HCT116 (cell line): ENCODE data around the gene GPLD1. TPM values are rescaled to one million over a fixed set of nuclear protein-coding genes. Genes with fewer than 3 reads are reported as not detected.
A peak's percentile ranks its signal among the peaks of the same experiment; 100 is the strongest.

Source experiments
- ATAC-seq: fragments of 200-7000 bp; cut with Tn5 transposase; 2 replicates; pipeline ENCODE4 v1.9.1; 2020; ENCODE audit warnings: mild to moderate bottlenecking, moderate library complexity
- BruUV-seq: library from RNA; stranded (reverse); fragments of 400-500 nt; replicated peaks from 2 replicates; lab custom pipeline; 2021; lab: Mats Ljungman, UMichigan
- CTCF ChIA-PET: fragments of 300-600 bp; sonication (Branson Sonifier 250); formaldehyde crosslinking; loops from one replicate; lab custom pipeline; 2021; ENCODE audit warnings: antibody characterized with exemption; lab: Charles Lee
- POLR2A ChIA-PET: fragments of 300-600, 350-600 bp; sonication (Branson Sonifier 250); formaldehyde crosslinking; loops from one replicate; lab custom pipeline; 2021; ENCODE audit warnings: antibody characterized with exemption; lab: Charles Lee
- RAD21 ChIA-PET, 2 experiments: fragments of 300-600 bp; sonication (Branson Sonifier 250); formaldehyde crosslinking; loops; one replicate each; lab custom pipeline; 2023; ENCODE audit warnings: low total read pairs in 2 of 2; ENCODE audit not compliant: uncharacterized antibody in 2 of 2, unreplicated experiment in 2 of 2, low non-redundant PET in 1 of 2; lab: Charles Lee
- DNase-seq: peaks from one replicate; pipeline ENCODE4 v3.0.0-alpha.2; 2010; ENCODE audit warnings: low read depth, low spot score
- H2AFZ ChIP-seq: fragments of 200-600 bp; shearing (Covaris generic), sonication (generic); 2 replicates; pipeline ENCODE4 v1.6.1; 2017; ENCODE audit warnings: low read depth, mixed run types, mixed read lengths, antibody characterized with exemption, low read length; ENCODE audit not compliant: poor library complexity, severe bottlenecking
- H3K27ac ChIP-seq: 2 replicates; pipeline ENCODE4 v1.5.1; 2012; ENCODE audit warnings: low read depth, low read length
- H3K27me3 ChIP-seq: fragments of 200-600 bp; sonication (generic); 2 replicates; pipeline ENCODE4 v1.6.1; 2016; ENCODE audit warnings: mixed run types, low read length, mixed read lengths; ENCODE audit not compliant: insufficient read depth
- H3K36me3 ChIP-seq, 2 experiments: fragments of 200-500 bp in 1 of 2; fragments of 200-600 bp in 1 of 2; sonication (Bioruptor generic) in 1 of 2; sonication (generic) in 1 of 2; 2 replicates each; pipeline versions ENCODE4 v1.5.1 to v1.6.1; 2014 to 2016; ENCODE audit warnings: low read length in 2 of 2, inconsistent platforms in 1 of 2, mixed read lengths in 1 of 2, mixed run types in 1 of 2; ENCODE audit not compliant: insufficient read depth in 2 of 2, control insufficient read depth in 1 of 2
- H3K4me1 ChIP-seq, 2 experiments: fragments of 200-600 bp in 1 of 2; sonication (generic) in 1 of 2; 2 replicates each; pipeline versions ENCODE4 v1.5.1 to v1.6.1; 2012 to 2017; ENCODE audit warnings: low read length in 2 of 2, inconsistent platforms in 1 of 2, mild to moderate bottlenecking in 1 of 2, mixed read lengths in 1 of 2, mixed run types in 1 of 2, moderate library complexity in 1 of 2; ENCODE audit not compliant: insufficient read depth in 2 of 2, control insufficient read depth in 1 of 2
- H3K4me2 ChIP-seq: fragments of 200-600 bp; sonication (generic); 2 replicates; pipeline ENCODE4 v1.6.1; 2017; ENCODE audit warnings: mixed run types, low read length, mixed read lengths
- H3K4me3 ChIP-seq, 2 experiments: fragments of 200-600 bp in 1 of 2; sonication (generic) in 1 of 2; replicated peaks in 1 of 2; 2 replicates each; pipeline ENCODE4 v1.5.1; 2011 to 2016; ENCODE audit warnings: low read length in 2 of 2, control low read depth in 1 of 2, low read depth in 1 of 2, mild to moderate bottlenecking in 1 of 2, mixed read lengths in 1 of 2, mixed run types in 1 of 2
- H3K79me2 ChIP-seq: fragments of 200-600 bp; sonication (generic); 2 replicates; pipeline ENCODE4 v1.6.1; 2017; ENCODE audit warnings: mild to moderate bottlenecking, mixed run types, low read length, moderate library complexity, mixed read lengths; ENCODE audit not compliant: insufficient read depth
- H3K9ac ChIP-seq: fragments of 200-600 bp; sonication (generic); 2 replicates; pipeline ENCODE4 v1.6.1; 2016; ENCODE audit warnings: low read length, mixed read lengths
- H3K9me2 ChIP-seq: fragments of 200-600 bp; sonication (generic), shearing (Covaris generic); 2 replicates; pipeline ENCODE4 v1.6.1; 2017; ENCODE audit warnings: mixed run types, mild to moderate bottlenecking, moderate library complexity; ENCODE audit not compliant: insufficient read depth
- H3K9me3 ChIP-seq, 2 experiments: fragments of 200-500 bp in 1 of 2; fragments of 200-600 bp in 1 of 2; sonication (Bioruptor generic) in 1 of 2; sonication (generic) in 1 of 2; 2 replicates each; pipeline ENCODE4 v1.6.1; 2014 to 2017; ENCODE audit warnings: low read length in 2 of 2, mixed read lengths in 2 of 2, inconsistent platforms in 1 of 2, low read depth in 1 of 2, mild to moderate bottlenecking in 1 of 2, mixed run types in 1 of 2, moderate library complexity in 1 of 2; ENCODE audit not compliant: control insufficient read depth in 1 of 2, insufficient read depth in 1 of 2
- H4K20me1 ChIP-seq: fragments of 200-600 bp; sonication (generic), shearing (Covaris generic); 2 replicates; pipeline ENCODE4 v1.6.1; 2017; ENCODE audit warnings: mixed run types, mild to moderate bottlenecking, moderate library complexity; ENCODE audit not compliant: insufficient read depth
- EZH2 ChIP-seq: fragments of 200-600 bp; sonication (generic); IDR thresholded peaks from 2 replicates; pipeline ENCODE4 v1.6.1; 2017; ENCODE audit warnings: antibody characterized with exemption, mixed run types
- EZH2phosphoT487 ChIP-seq: fragments of 200-600 bp; IDR thresholded peaks from 2 replicates; pipeline ENCODE4 v1.6.1; 2018; ENCODE audit warnings: antibody characterized with exemption, borderline replicate concordance
- POLR2AphosphoS5 ChIP-seq: IDR thresholded peaks from 2 replicates; pipeline ENCODE4 v1.6.1; 2011; ENCODE audit warnings: mild to moderate bottlenecking, low read depth, low read length, moderate library complexity
- SRF ChIP-seq: IDR thresholded peaks from 2 replicates; pipeline ENCODE4 v1.6.1; 2012; ENCODE audit warnings: low read depth
- ZFX ChIP-seq: fragments of 450-650 bp; IDR thresholded peaks from 2 replicates; pipeline ENCODE4 v1.6.1; 2017
- ZNF274 ChIP-seq: fragments of 200-500 bp; sonication (Bioruptor generic); IDR thresholded peaks from 2 replicates; pipeline ENCODE4 v1.6.1; 2014; ENCODE audit warnings: mild to moderate bottlenecking, low read depth, low read length, inconsistent platforms
- intact Hi-C: fragments of 100-400 bp; cut with micrococcal nuclease; formaldehyde crosslinking; loops from 2 replicates; pipeline ENCODE4 v1.10.0; 2022
- total RNA-seq: library from RNA; stranded (reverse); gene quantifications from one replicate; pipeline ENCODE4 v1.2.1, GENCODE V29; 2021; ENCODE audit not compliant: unreplicated experiment
- TF ChIP-seq, protein P1 (sequence below): IDR thresholded peaks from 2 replicates; pipeline ENCODE4 v1.6.1; 2012
- TF ChIP-seq, protein P2 (sequence below), 3 experiments: fragments of 200-600 bp in 1 of 3; sonication (generic) in 1 of 3; IDR thresholded peaks in 2 of 3; conservative IDR thresholded peaks in 1 of 3; 2 replicates each; pipeline ENCODE4 v1.5.1; 2012 to 2017; ENCODE audit warnings: low read depth in 2 of 3, low read length in 2 of 3, antibody characterized with exemption in 1 of 3, borderline replicate concordance in 1 of 3, control low read depth in 1 of 3, mild to moderate bottlenecking in 1 of 3, mixed read lengths in 1 of 3, mixed run types in 1 of 3, moderate library complexity in 1 of 3; ENCODE audit not compliant: insufficient read depth in 1 of 3

GPLD1 gene
- total RNA-seq, 1 experiment from 2014 or later: 2.1 TPM

DNA sequence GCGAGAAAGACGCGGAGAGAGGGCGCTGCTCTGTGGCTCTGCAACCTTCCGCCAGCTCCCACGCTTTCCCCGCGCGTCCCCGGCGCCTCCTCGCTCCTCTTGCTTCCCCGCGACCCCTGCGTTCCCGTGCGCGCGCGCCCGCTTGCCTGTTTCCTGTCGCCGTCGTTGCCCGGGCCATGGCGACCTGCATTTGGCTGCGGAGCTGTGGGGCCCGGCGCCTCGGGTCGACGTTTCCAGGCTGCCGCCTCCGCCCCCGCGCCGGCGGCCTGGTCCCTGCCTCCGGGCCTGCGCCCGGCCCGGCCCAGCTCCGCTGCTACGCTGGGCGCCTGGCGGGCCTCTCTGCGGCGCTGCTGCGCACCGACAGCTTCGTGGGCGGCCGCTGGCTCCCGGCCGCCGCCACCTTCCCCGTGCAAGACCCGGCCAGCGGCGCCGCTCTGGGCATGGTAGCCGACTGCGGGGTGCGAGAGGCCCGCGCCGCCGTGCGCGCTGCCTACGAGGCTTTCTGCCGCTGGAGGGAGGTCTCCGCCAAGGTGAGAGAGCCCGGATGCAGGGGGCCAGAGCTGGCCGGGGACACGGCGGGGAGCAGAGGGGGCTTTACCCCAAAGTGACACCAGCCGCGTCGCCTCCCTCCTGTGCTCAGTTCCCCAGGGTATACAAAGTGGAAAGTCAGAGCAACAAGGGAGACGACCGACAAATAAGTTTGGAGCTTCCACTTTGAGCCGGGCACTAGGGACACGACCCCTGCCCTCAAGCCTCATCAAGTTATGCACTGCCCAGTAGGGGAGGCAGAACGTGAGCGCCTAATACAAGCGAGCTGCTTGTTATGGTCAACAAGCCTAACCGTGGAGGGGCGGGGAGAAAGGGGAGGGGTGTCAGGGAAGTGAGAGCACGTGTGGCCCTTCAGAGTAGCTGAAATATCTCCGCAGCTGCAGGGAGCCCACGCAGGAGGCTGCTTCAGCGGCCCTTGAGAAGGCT is 5.7 kb upstream of the GPLD1 start, which contains the start of gene ALDH5A1 (continued):
- TF ChIP-seq, protein P1, sequence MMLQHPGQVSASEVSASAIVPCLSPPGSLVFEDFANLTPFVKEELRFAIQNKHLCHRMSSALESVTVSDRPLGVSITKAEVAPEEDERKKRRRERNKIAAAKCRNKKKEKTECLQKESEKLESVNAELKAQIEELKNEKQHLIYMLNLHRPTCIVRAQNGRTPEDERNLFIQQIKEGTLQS: no peak
- TF ChIP-seq EZH2 (no peak), ZFX (peak; percentile 98), ZNF274 (no peak), SRF (no peak), EZH2phosphoT487 (no peak)

DNA sequence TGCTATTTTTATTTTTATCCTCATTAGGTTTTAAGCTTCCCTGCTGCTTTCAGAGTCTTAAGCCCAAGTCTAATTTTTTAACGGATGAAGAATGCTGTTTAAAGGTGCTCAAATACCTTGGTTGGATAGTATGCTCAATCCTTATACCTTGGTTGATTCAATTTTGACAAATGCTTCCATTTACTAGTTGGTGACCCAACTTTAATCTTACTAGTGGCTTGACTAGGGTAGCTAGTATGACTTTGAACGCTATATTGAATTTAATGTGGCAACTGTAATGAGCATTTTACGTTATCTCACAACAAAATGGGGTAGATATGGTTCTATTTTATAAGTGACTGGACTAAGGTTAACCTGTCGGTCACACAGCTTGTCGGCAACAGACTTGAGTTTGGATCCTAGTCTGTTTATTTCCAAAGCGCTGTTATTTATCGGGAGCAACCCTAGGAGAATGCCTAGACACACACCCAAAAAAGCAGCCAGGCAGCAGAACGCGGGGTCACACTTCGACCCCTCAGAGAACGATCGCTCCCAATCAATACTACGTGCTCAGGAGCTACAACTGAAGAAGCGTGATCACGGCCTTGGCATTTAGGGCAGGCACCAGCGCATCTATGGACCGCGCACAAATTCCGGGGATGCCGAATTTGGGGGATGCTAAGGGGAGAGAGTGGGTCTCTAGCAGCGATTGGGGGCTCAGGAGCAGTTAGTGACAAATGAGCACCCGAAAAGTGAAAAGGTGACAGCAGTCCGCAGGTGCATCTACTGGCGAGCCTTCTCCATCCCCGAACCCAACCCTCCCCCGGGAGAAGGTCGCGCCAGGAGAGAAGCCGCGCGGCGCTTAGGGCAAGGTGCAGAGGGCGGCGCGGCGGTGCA is 4.8 kb upstream of the GPLD1 start:
- DNase-seq: no peak
- peak overlapping the region; percentile 60 for H3K9ac ChIP-seq
- H3K27me3 ChIP-seq: no peaks in the 10 kb centered on the region
- no peaks in the 10 kb centered on the region for H4K20me1 ChIP-seq
- ATAC-seq: peak; percentile 85
- H3K9me2 ChIP-seq: no peaks in the 10 kb centered on the region
- RAD21 ChIA-PET: no interaction called here
- TF ChIP-seq, protein P2, sequence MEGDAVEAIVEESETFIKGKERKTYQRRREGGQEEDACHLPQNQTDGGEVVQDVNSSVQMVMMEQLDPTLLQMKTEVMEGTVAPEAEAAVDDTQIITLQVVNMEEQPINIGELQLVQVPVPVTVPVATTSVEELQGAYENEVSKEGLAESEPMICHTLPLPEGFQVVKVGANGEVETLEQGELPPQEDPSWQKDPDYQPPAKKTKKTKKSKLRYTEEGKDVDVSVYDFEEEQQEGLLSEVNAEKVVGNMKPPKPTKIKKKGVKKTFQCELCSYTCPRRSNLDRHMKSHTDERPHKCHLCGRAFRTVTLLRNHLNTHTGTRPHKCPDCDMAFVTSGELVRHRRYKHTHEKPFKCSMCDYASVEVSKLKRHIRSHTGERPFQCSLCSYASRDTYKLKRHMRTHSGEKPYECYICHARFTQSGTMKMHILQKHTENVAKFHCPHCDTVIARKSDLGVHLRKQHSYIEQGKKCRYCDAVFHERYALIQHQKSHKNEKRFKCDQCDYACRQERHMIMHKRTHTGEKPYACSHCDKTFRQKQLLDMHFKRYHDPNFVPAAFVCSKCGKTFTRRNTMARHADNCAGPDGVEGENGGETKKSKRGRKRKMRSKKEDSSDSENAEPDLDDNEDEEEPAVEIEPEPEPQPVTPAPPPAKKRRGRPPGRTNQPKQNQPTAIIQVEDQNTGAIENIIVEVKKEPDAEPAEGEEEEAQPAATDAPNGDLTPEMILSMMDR (IDR thresholded peaks at IDR 0.05 in 2 of 3, conservative IDR thresholded peaks at IDR 0.05 in 1 of 3; ENCODE audit: borderline replicate concordance in 1 of 3, insufficient read depth in 1 of 3, low read depth in 2 of 3, low read length in 2 of 3): 0 out of 6 replicates have a peak, but pooled peaks of 1 of the 3 experiments have one; percentile 11
- no peak for TF ChIP-seq POLR2AphosphoS5
- peak overlapping the region; percentile 91 for H3K4me2 ChIP-seq
- intact Hi-C loops: no loop called here
- H3K9me3 ChIP-seq: no peaks in the 10 kb centered on the region
- no peaks in the 10 kb centered on the region for H3K79me2 ChIP-seq
- POLR2A ChIA-PET: no interaction called here
- H3K4me1 ChIP-seq: peaks cover 5 to 14% of the 10 kb centered on the region in 2 experiments; a peak in 3 of 4 replicates
- BruUV-seq: no TSS peak
- peak overlapping the region; percentile 49 to 62 for H3K4me3 ChIP-seq
- H3K27ac ChIP-seq: peak overlapping the region; percentile 72
- H3K36me3 ChIP-seq: no peaks in the 10 kb centered on the region
- peak overlapping the region; percentile 80 for H2AFZ ChIP-seq
- CTCF ChIA-PET: no interaction called here
